KOPT-K1 (cell line): Measurements from ENCODE around the gene WDPCP.

ENCODE experiments used
- H3K27ac ChIP-seq: fragments of 200-600 bp; sonication (generic); 2 replicates; pipeline ENCODE4 v1.5.1; 2016; ENCODE audit warnings: antibody characterized with exemption, mild to moderate bottlenecking, low read depth, low read length; ENCODE audit not compliant: poor library complexity, severe bottlenecking
- H3K36me3 ChIP-seq: fragments of 200-600 bp; sonication (generic); 2 replicates; pipeline ENCODE4 v1.5.1; 2017; ENCODE audit warnings: antibody characterized with exemption, mild to moderate bottlenecking, low read length, moderate library complexity; ENCODE audit not compliant: insufficient read depth
- H3K9me3 ChIP-seq: fragments of 200-600 bp; sonication (generic); 2 replicates; pipeline ENCODE4 v1.5.1; 2017; ENCODE audit warnings: antibody characterized with exemption, low read length, mild to moderate bottlenecking; ENCODE audit not compliant: insufficient read depth, poor library complexity, severe bottlenecking

The WDPCP gene

DNA sequence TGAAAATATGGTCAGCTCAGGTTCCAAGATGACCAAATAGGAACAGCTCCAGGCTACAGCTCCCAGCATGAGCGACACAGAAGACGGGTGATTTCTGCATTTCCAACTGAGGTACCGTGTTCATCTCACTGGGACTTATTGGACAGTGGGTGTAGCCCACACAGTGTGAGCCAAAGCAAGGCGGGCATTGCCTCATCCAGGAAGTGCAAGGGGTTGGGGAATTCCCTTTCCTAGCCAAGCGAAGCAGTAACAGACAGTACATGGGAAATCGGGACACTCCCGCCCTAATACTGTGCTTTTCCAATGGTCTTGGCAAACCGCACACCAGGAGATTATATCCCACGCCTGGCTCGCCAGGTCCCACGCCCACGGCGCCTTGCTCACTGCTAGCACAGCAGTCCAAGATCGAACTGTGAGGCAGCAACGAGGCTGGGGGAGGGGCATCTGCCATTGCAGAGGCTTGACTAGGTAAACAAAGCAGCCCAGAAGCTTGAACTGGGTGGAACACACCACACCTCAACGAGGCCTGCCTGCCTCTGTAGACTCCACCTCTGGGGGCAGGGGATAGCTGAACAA, 57.5 kb downstream of the WDPCP start:
- Histone ChIP-seq H3K36me3 (no peaks in the 10 kb centered on the region), H3K27ac (no peak overlapping the region), H3K9me3 (peaks cover 20% of the 10 kb centered on the region)

DNA sequence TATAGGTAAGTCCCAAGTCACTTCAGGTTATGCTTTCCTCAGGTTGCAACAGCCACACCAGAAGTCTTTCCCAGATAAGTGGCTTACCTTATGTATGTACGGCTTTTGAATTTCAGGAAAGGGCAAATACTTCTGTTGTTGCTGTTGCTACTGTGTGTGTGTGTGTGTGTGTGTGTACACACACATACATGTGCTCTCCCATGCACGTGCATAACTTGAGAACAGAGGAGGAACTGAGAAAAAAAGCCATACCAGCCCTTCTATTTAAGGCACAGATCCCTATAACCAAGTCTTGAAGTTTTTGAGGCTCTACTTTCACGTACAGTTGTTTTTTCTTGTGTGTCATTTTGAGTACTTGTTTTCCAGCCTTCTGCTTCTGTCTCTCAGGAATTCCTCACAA, 62.4 kb downstream of the WDPCP start:
- H3K9me3 ChIP-seq = peaks cover 38% of the 10 kb centered on the region
- H3K27ac ChIP-seq = no peak overlapping the region
- no peaks in the 10 kb centered on the region for H3K36me3 ChIP-seq

DNA sequence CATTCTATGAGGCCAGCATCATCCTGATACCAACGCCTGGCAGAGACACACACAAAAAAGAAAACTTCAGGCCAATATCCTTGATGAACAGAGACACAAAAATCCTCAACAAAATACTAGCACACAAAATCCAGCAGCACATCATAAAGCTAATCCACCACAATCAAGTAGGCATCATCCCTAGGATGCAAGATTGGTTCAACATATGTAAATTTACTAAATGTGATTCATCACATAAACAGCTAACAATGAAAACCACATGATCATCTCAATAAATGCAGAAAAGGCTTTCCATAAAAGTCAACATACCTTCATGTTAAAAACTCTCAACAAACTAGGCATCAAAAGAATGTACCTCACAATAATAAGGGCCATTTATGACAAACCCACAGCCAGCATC, 65.3 kb downstream of the WDPCP start:
- peaks cover 58% of the 10 kb centered on the region for H3K9me3 ChIP-seq
- no peaks in the 10 kb centered on the region for H3K36me3 ChIP-seq
- H3K27ac ChIP-seq = no peak overlapping the region

DNA sequence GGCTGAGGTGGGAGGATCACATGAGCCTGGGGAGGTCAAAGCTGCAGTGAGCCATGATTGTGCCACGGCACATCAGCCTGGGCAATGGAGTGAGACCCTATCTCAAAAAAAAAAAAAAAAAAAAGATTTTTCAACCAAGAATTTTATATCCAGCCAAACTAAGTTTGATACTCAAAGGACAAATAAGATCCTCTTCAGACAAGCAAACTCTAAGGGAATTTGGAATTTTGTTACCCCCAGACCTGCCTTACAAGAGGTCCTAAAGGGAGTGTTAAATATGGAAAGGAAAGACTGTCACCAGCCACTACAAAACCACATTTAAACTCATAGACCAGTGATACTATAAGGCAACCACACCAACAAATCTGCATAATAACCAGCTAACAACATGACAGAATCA, 67.5 kb downstream of the WDPCP start:
- H3K36me3 ChIP-seq = no peaks in the 10 kb centered on the region
- H3K9me3 ChIP-seq = peaks cover 58% of the 10 kb centered on the region
- H3K27ac ChIP-seq = no peak overlapping the region

DNA sequence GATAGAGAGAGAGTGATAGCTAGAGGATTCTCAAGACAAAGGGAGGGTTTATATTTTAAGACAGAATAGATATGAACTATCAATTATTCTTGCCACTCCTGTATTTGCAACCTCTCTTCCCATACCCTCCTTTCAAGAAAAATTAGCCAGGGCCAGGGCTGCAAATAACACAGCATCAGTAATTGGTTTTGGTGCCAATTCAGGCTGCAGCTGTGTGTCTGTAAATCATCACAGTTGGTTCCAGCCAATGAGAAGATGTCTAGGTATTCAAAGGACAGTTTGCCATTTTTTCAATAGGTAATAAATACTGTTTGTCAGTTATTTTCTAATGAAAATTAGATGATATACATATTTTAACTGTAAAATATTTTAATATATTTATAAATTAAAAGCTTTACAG, 73.5 kb downstream of the WDPCP start:
- H3K9me3 ChIP-seq = peaks cover 33% of the 10 kb centered on the region
- no peaks in the 10 kb centered on the region for H3K36me3 ChIP-seq
- H3K27ac ChIP-seq = no peak overlapping the region

DNA sequence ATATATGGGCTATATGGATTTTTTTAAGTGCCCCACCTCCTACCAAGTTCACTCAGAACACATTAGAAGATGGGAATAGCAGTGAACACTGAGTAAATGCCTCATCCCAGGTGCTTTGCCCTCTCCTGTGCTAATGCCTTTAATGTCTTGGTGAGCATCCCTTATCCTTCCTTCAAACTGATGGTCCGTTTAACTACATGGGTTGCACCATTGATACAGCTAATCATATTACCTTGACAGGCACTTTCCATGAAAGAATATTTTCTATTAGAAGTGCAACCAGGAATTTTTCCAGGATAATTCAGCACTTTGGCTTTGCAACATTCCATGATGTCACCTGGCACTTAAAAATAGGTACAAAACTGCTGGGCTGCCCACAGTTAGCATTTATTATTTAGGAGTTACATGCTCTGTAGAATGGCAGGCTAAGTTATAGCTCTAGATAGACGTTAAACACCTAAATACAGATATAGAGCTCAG, 74.0 kb downstream of the WDPCP start:
- Histone ChIP-seq H3K27ac (no peak overlapping the region), H3K36me3 (no peaks in the 10 kb centered on the region), H3K9me3 (peaks cover 29% of the 10 kb centered on the region)

DNA sequence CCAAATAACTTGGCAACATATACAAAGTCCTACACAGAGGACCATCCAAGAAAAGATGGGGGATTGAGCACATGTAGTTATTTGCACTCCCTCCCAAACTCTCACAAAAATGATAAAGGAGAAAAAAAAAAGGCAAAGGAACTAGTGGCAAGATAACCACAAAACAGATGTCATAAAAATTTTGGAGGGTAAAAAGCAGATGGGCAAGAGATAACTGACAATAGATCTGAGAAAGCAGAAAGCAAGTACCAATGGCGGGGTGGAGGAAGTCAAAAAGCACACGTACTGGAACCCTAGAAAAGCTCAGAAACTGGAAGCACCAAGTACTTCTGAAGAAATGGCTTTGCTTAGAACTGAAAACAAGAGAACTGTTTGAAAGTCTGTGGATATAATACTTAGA, 82.0 kb downstream of the WDPCP start:
- H3K27ac ChIP-seq = peak overlapping the region; percentile 78
- H3K36me3 ChIP-seq = no peaks in the 10 kb centered on the region
- H3K9me3 ChIP-seq = peaks cover 29% of the 10 kb centered on the region

DNA sequence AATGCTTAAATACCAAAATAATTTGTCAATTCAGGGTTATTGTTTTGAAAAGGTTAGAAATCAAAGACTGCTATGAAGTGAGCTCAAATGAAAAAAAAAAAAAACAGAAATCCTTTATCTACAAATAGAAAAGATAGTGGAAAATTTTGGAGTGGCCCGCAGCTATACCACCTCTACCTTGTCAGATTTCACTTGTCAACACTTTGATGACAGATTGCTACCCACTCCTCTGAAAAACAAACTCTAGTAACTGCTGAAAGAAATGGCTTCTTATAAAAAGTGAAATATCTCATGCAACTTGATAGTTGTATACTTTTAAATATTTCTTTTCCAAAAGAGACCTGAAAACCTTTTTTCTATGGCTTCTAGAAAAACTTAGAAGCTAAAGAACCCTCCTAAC, 84.5 kb downstream of the WDPCP start:
- no peaks in the 10 kb centered on the region for H3K36me3 ChIP-seq
- no peak overlapping the region for H3K27ac ChIP-seq
- H3K9me3 ChIP-seq = peaks cover 12% of the 10 kb centered on the region

DNA sequence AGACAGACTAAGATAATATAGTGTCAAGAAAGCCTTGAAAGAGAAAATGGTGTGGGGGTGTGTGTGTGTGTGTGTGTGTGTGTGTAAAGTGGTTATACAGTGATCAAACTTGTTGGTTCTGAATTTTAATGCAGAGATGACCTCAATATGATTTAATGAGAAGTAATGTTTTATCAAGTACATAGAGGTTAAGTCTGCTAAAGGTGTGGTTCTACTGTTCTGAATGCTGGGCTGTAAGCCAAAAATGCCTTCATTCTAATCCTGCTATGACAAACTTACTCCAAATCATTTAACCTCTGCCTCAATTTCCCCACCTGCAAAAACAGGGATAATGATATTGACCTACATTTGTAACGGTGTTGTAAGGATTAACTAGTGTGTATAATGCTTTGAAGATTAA, 87.9 kb downstream of the WDPCP start:
- Histone ChIP-seq H3K27ac (no peak overlapping the region), H3K36me3 (no peaks in the 10 kb centered on the region), H3K9me3 (no peaks in the 10 kb centered on the region)

DNA sequence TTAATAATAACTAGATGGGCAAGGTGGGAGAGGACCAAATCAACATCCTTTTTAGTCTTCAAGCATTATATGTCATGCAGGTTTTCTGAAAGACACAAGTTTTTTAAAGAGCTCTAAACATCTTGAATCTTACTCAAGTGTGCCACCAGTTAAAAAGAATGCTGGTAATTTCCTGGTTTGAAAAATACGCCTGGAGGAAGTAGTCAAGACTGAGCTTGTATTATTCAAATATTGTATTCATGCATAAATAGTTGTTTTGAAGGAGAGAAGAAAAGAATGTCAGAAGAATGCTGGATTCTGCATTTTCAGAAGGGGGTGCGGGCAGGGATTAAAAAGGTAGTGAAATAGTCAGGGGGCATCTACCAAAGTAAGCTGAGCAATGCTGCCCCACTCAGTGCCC, 90.7 kb downstream of the WDPCP start:
- Histone ChIP-seq H3K27ac (no peak overlapping the region), H3K9me3 (no peaks in the 10 kb centered on the region), H3K36me3 (no peaks in the 10 kb centered on the region)

DNA sequence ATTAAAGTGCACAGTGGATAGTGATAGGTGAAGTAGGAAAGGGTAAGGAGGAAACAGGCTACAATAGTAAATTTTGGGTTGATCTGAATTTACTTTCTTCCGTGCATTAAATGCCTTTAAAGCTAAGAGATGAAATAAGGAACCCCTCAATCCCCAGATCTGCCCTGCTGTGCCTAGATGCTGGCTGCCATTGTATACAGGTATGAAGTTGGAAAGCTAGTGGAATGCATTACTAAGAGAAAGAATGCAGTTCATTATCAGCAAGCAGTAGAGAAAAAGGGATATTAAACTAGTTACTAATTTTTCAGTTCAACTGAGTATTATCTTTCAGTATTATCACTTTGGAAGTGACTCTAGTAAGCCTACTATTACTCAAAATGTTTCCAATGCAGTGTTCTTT, 93.3 kb downstream of the WDPCP start:
- Histone ChIP-seq H3K9me3 (no peaks in the 10 kb centered on the region), H3K27ac (no peak overlapping the region), H3K36me3 (no peaks in the 10 kb centered on the region)

DNA sequence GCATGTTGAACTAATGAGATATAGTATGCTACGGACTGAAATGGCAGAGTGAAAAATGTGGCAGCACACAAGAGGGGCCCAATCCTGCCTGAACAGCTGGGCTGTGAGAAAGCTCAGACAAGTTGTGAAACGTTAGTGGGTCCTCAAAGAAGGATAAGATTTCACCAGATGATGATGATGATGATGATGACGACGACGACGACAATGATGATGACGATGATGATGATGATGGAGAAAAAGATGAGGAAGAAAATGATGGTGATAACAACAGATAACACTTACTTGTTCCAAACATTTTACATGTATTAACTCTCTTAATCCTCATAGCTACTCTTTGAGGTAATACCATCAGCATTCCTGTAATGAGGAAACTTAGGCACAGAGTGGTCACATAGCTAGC, 94.2 kb downstream of the WDPCP start:
- no peak overlapping the region for H3K27ac ChIP-seq
- no peaks in the 10 kb centered on the region for H3K36me3 ChIP-seq
- H3K9me3 ChIP-seq = no peaks in the 10 kb centered on the region

DNA sequence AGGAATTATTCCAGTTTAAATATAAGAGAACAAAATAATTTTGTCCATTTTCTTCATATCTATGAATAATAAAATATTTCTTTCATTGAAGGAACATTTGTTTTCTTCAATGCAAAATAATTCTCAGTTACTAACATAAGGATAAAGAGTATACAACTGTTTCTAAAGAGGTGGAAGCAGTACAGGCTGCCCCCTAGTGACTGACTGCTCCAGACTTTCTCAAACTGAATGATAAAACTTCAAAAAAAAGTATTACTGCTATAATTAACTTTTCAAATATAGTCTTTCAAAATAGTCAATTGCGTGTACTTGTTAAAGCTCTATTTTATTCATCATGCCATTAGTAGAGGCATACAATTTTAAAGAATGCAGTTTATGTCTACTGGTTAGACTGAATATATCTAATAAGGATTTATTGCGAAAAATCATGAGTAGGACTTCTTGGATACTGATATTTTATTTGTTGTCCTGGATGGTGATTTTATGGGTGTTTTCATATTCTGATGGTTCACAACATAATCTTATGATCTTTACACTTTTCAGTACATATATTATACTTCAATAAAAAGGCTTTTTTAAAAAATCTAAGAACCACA, 100.1 kb downstream of the WDPCP start:
- Histone ChIP-seq H3K27ac (no peak overlapping the region), H3K9me3 (no peaks in the 10 kb centered on the region), H3K36me3 (no peaks in the 10 kb centered on the region)

DNA sequence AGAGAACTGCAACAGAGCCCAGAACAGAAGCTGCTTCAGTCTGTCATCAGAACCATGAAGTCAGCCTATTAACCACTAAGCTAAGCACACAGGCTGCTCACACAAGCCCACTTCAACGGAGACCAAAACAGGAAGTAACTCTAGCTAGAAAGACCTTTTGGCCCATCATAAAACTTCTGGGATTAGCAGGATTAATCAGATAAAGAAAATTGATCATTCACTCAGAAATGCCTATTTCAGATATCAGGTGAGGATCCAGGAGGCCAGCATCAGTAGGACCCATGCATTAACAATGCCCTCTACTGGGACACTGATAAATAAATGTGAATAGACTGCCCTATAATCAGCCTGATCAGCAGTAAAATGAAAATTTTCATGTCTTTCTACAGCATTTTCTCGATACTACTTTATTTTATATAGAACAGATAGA, 101.4 kb downstream of the WDPCP start:
- Histone ChIP-seq H3K36me3 (no peaks in the 10 kb centered on the region), H3K9me3 (no peaks in the 10 kb centered on the region), H3K27ac (no peak overlapping the region)

DNA sequence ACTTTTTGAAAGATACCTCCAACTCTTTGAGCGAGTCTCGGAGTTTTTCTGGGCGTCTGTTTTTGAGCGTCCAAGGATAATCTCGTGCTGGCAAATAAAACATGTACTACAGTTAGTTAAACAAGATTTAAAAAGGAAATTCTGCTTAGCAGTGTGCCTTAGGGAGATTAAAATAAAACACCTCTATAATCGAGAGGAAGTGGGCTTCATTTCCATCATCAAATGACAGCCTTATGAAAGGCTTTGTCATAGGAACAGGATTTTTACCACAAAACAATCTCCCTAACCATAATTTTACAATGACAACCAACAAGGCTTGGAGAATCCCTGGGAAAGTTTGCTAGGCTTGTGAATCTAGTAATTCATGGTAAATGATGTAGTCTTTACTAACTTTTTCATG, 103.4 kb downstream of the WDPCP start:
- Histone ChIP-seq H3K36me3 (no peaks in the 10 kb centered on the region), H3K27ac (no peak overlapping the region), H3K9me3 (no peaks in the 10 kb centered on the region)

DNA sequence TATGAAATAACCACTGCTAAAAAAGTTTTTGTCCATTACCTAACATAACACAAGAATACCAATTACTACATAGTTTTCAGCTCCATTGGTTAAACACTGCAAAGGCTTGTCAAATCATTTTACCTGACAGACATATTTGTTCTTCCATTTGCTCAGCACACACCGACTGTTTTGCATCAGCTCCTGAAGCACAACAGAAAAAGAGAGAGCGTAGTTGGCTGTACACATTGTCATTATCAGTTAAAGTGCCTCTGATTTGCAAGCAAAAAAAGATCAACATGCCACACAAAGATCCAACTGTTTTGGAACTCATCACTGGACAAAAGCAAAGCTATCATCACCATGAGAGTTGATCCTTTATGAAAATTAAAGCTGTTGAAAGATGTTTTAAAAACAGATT, 103.8 kb downstream of the WDPCP start:
- Histone ChIP-seq H3K27ac (no peak overlapping the region), H3K9me3 (no peaks in the 10 kb centered on the region), H3K36me3 (no peaks in the 10 kb centered on the region)
